Mucosa of rectum (tissue), 2 donors: ENCODE measurements around the gene ERGIC1.

ENCODE experiments used
- H3K27ac ChIP-seq, 2 donors: one replicate each; pipeline ENCODE4 v1.7.0; 2013; ENCODE audit warnings: inconsistent platforms in 2 of 2, low read depth in 2 of 2, low read length in 2 of 2
- H3K27me3 ChIP-seq, 2 donors: one replicate each; pipeline ENCODE4 v1.7.0; 2013; ENCODE audit warnings: low read length in 2 of 2; ENCODE audit not compliant: control insufficient read depth in 2 of 2, insufficient read depth in 2 of 2
- H3K36me3 ChIP-seq, 2 donors: one replicate each; pipeline ENCODE4 v1.7.0; 2013; ENCODE audit warnings: low read length in 2 of 2; ENCODE audit not compliant: control insufficient read depth in 2 of 2, insufficient read depth in 2 of 2
- H3K4me1 ChIP-seq, 2 donors: one replicate each; pipeline ENCODE4 v1.7.0; 2013; ENCODE audit warnings: low read length in 2 of 2, mild to moderate bottlenecking in 1 of 2; ENCODE audit not compliant: control insufficient read depth in 2 of 2, insufficient read depth in 2 of 2
- H3K4me3 ChIP-seq, 2 donors: one replicate each; pipeline ENCODE4 v1.7.0; 2013; ENCODE audit warnings: low read length in 2 of 2
- H3K9ac ChIP-seq, 2 donors: one replicate each; pipeline ENCODE4 v1.7.0; 2013; ENCODE audit warnings: low read length in 2 of 2, low read depth in 1 of 2, mild to moderate bottlenecking in 1 of 2
- H3K9me3 ChIP-seq, 2 donors: one replicate each; pipeline ENCODE4 v1.7.0; 2013; ENCODE audit warnings: low read length in 2 of 2; ENCODE audit not compliant: control insufficient read depth in 2 of 2
- donor health status: healthy.
- donor health status: Normal muscosa, but diverticular disease.

The ERGIC1 gene

DNA sequence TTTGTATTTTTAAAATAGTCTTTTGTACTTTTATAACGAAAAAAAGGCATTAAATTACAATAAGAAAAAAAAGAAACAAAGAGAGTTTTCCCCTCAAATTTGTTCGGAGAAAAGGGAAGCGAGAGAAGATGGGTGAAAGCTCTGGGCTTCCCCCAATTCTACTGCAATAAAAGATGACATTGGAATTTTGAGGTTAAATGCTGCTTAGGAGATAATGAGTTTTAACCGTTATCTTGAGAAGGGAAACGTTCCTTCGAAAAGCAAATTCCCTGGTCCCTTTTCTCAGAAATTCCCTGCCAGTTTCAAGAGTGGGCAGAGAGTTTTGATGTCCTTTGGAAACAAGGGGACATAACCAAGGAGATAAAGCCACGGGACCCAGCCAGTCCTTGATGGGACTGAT is 18.4 kb upstream of the ERGIC1 start:
- Histone ChIP-seq H3K4me3 (no peak overlapping the region), H3K27ac (no peak overlapping the region), H3K36me3 (no peaks in the 10 kb centered on the region), H3K4me1 (peaks cover 8 to 14% of the 10 kb centered on the region in 2 donors), H3K27me3 (no peaks in the 10 kb centered on the region), H3K9ac (no peak overlapping the region), H3K9me3 (no peaks in the 10 kb centered on the region)

- Histone ChIP-seq H3K9ac (no peak overlapping the region), H3K27me3 (no peaks in the 10 kb centered on the region), H3K36me3 (no peaks in the 10 kb centered on the region), H3K9me3 (no peaks in the 10 kb centered on the region), H3K4me3 (no peak overlapping the region), H3K4me1 (peaks cover 8 to 15% of the 10 kb centered on the region in 2 donors), H3K27ac (no peak overlapping the region)
Measured at GRCh38 chr5:172816925-172817562, 17.0 kb upstream of the ERGIC1 start.

- Histone ChIP-seq H3K9ac (no peak overlapping the region), H3K4me3 (no peak overlapping the region), H3K27me3 (no peaks in the 10 kb centered on the region), H3K36me3 (no peaks in the 10 kb centered on the region), H3K4me1 (peaks cover 8 to 15% of the 10 kb centered on the region in 2 donors), H3K27ac (no peak overlapping the region), H3K9me3 (no peaks in the 10 kb centered on the region)
Measured at GRCh38 chr5:172817664-172818063, 16.4 kb upstream of the ERGIC1 start.

GRCh38 chr5:172818081-172818480 is 16.0 kb upstream of the ERGIC1 start:
- Histone ChIP-seq H3K4me1 (peaks cover 8 to 15% of the 10 kb centered on the region in 2 donors), H3K9ac (no peak overlapping the region), H3K27me3 (no peaks in the 10 kb centered on the region), H3K4me3 (no peak overlapping the region), H3K36me3 (no peaks in the 10 kb centered on the region), H3K27ac (no peak overlapping the region), H3K9me3 (no peaks in the 10 kb centered on the region)

GRCh38 chr5:172819569-172819968 is 14.5 kb upstream of the ERGIC1 start:
- Histone ChIP-seq H3K27ac (peak overlapping the region in 1 of 2 donors; percentile 56), H3K36me3 (no peaks in the 10 kb centered on the region), H3K9ac (peak overlapping the region in 1 of 2 donors; percentile 66), H3K9me3 (no peaks in the 10 kb centered on the region), H3K27me3 (no peaks in the 10 kb centered on the region), H3K4me3 (peak overlapping the region in 1 of 2 donors; percentile 7), H3K4me1 (peaks cover 8 to 15% of the 10 kb centered on the region in 2 donors)

DNA sequence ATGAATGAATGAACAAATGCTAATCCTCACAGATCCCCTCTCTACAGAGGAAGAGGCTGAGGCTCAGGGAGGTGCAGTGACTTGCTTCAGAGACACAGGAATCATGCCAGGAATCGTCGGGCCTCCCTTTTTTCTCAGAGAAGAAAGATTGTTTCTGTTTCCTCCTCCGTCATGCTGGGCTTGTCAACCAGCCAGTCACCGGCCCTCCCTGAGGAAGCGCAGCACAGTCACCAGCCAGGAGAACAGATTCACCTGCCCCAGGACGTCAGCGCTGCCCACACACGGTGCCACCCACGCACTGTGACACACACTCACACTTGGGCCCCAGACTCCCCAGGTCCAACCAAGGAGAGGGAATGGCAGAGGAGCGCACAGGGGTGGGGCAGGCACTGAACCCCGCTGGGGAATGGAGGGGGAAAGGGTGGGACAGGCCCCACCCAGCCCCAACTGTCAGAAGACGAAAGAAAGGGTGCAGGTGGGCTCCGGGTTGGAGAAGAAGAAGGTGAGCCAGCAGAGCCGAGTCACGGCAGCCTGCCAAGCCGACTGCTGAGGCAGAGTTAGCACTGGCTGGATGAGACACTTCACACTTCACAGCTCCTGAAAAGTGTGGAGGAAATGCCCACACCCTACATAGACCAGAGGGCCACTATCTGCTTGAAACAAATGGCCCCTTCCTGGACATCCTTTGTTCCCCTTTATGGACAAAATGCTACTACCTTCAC is 13.8 kb upstream of the ERGIC1 start:
- Histone ChIP-seq H3K9ac (peak overlapping the region in 1 of 2 donors; percentile 66), H3K27me3 (no peaks in the 10 kb centered on the region), H3K36me3 (no peaks in the 10 kb centered on the region)

DNA sequence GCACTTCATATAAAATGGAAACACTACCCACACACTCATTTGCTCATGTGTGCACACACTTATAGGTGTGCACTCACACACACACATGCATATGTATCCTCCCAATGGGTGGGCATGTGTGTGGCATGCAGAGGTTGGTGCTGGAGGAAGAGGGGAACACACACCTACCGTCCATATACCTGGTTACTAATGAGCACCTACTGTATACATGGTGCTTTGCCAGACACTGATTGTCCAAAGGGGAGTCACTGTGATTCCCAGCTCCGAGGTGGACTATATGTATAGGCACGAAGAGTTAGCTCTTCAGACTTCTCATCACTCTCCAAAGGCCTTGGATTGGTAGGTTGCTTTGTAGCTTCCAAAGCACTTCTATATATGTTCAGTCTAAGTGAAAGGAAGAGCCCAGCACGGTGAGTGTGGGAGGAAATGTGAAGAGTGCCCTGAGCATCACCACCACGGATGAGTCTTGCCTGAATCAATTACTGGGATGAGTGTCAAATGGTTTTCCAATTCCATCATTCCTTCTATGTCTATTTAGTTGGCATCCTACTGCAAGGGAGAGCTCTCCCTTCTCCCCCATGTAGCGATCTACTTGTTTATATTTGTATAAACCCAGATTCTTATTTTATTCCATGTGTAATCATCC is 12.6 kb upstream of the ERGIC1 start:
- Histone ChIP-seq H3K27me3 (no peaks in the 10 kb centered on the region), H3K9me3 (peaks cover 0 to 4% of the 10 kb centered on the region in 2 donors), H3K4me1 (peaks cover 8 to 15% of the 10 kb centered on the region in 2 donors), H3K4me3 (no peak overlapping the region), H3K27ac (no peak overlapping the region), H3K36me3 (no peaks in the 10 kb centered on the region), H3K9ac (no peak overlapping the region)

More for the DNA sequence above, 13.8 kb upstream of the ERGIC1 start:
- Histone ChIP-seq H3K4me3 (peak overlapping the region; percentile 16 to 49), H3K4me1 (peaks cover 8 to 15% of the 10 kb centered on the region in 2 donors), H3K27ac (peak overlapping the region; percentile 54 to 56), H3K9me3 (no peaks in the 10 kb centered on the region)

DNA sequence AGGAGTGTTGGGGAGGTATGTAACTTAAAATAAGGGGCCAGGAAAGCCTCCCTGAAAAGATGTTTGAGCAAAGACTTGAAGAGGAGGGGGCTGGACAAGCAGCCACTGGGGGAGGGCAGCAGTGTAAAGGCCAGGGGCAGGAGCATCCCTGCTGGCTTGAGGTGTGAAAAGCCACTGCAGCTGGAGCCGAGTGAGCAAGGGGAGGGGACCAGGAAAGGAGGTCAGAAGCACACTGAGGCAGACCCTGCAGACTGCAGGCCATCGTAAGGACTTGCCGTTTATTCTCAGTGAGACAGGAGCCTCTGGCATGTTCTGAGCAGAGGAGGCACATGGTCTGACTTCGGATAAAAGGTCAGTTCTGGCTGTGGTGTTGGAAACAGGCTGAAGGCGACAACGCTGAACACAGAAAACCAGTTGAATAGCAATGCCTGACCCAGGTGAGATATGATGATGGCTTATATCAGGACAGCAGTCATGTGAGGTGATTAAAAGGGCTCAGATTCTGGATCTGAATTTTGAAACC is 10.2 kb upstream of the ERGIC1 start:
- H3K9ac ChIP-seq, result no peak overlapping the region
- H3K27ac ChIP-seq, result no peak overlapping the region
- H3K36me3 ChIP-seq, result no peaks in the 10 kb centered on the region

DNA sequence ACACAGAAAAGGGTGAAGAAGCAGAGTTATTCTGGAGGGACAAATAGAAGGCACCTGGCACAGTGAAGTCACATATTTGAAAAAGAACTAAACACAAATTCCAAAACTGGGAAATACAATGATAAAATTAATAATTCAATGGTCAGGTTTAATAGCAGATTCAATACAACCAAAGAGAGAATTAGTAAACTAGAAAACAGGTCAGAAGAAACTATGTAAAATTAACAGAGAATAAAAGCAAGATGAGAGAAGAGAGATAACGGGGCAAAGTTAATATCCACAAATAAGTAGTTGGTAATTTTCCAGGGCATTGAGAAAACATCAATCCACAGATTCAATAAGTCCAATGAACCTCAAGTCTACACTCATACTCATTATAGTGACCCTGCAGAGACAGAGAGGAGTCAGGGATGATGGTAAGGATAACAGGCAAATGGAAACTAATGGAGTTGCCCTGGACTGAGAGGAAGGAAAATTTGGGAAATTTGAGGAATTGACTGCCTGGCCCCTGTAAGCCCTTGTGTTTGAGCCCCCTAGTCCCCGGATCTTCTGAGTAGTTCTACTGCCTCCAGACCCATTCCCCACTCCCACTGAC is 8.3 kb upstream of the ERGIC1 start:
- Histone ChIP-seq H3K36me3 (no peaks in the 10 kb centered on the region), H3K4me3 (no peak overlapping the region), H3K9ac (no peak overlapping the region), H3K27me3 (no peaks in the 10 kb centered on the region), H3K4me1 (no peaks in the 10 kb centered on the region), H3K9me3 (peaks cover 0 to 4% of the 10 kb centered on the region in 2 donors), H3K27ac (no peak overlapping the region)

More for the DNA sequence above, 10.2 kb upstream of the ERGIC1 start:
- Histone ChIP-seq H3K9me3 (peaks cover 0 to 4% of the 10 kb centered on the region in 2 donors), H3K4me3 (no peak overlapping the region), H3K27me3 (no peaks in the 10 kb centered on the region), H3K4me1 (peaks cover 8 to 15% of the 10 kb centered on the region in 2 donors)
